Body of pancreas (tissue), 4 donors: ENCODE results near the gene IGFALS.

Experiments used
- POLR2A ChIP-seq, 3 donors: fragments of 450-650 bp; IDR thresholded peaks; one replicate each; pipeline ENCODE4 v1.6.1; 2016; ENCODE audit warnings: antibody characterized with exemption in 3 of 3, mild to moderate bottlenecking in 2 of 3
- TF ChIP-seq, protein P1 (sequence below), 7 experiments: fragments of 450-650 bp in 4 of 7; fragments of 200-600 bp in 3 of 7; sonication (generic) in 3 of 7; IDR thresholded peaks; one replicate each; pipeline ENCODE4 v1.5.1; 2016 to 2019; ENCODE audit warnings: antibody characterized with exemption in 7 of 7

DNA sequence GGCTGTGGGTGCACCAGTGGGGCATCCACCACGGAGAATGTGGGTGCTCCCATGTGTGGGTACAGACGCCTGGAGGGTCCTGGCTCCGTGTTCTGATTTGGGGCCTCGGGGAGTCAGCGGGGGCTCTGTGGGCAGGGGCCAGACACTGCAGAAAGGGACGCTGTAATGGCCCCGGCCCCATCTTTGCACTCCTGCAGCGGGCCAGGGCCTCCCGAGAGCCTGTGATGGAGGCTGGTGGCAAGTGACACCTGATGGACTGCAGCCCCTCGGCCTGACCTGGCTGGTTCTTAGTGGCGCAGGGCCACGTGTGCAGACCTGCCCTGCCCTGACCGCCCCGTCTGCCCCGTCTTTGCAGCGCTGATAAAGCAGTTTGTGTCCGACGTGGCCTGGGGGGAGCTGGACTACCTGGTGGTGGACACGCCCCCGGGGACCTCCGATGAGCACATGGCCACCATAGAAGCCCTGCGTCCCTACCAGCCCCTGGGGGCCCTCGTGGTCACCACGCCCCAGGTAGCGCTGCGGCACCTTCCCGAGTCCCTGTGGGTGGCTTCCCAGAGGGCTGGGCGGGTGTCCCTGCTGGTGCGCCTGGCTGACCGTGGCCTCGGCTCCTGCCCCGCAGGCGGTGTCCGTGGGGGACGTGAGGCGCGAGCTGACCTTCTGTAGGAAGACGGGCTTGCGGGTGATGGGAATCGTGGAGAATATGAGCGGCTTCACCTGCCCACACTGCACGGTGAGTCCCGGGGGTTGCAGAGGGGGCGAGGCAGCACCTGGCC is 6.0 kb downstream of the IGFALS start:
- TF ChIP-seq, protein P1, sequence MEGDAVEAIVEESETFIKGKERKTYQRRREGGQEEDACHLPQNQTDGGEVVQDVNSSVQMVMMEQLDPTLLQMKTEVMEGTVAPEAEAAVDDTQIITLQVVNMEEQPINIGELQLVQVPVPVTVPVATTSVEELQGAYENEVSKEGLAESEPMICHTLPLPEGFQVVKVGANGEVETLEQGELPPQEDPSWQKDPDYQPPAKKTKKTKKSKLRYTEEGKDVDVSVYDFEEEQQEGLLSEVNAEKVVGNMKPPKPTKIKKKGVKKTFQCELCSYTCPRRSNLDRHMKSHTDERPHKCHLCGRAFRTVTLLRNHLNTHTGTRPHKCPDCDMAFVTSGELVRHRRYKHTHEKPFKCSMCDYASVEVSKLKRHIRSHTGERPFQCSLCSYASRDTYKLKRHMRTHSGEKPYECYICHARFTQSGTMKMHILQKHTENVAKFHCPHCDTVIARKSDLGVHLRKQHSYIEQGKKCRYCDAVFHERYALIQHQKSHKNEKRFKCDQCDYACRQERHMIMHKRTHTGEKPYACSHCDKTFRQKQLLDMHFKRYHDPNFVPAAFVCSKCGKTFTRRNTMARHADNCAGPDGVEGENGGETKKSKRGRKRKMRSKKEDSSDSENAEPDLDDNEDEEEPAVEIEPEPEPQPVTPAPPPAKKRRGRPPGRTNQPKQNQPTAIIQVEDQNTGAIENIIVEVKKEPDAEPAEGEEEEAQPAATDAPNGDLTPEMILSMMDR (IDR thresholded peaks at IDR 0.05): no peak
- no peak for TF ChIP-seq POLR2A (IDR thresholded peaks at IDR 0.05)
